HG03135 (cell line): ENCODE data around the gene ATXN7.

Experiments
- ATAC-seq: cut with Tn5 transposase; IDR thresholded peaks from one replicate; pipeline ENCODE4 v1.9.1; 2021; ENCODE audit warnings: mild to moderate bottlenecking, moderate library complexity; ENCODE audit not compliant: unreplicated experiment

The ATXN7 gene

DNA sequence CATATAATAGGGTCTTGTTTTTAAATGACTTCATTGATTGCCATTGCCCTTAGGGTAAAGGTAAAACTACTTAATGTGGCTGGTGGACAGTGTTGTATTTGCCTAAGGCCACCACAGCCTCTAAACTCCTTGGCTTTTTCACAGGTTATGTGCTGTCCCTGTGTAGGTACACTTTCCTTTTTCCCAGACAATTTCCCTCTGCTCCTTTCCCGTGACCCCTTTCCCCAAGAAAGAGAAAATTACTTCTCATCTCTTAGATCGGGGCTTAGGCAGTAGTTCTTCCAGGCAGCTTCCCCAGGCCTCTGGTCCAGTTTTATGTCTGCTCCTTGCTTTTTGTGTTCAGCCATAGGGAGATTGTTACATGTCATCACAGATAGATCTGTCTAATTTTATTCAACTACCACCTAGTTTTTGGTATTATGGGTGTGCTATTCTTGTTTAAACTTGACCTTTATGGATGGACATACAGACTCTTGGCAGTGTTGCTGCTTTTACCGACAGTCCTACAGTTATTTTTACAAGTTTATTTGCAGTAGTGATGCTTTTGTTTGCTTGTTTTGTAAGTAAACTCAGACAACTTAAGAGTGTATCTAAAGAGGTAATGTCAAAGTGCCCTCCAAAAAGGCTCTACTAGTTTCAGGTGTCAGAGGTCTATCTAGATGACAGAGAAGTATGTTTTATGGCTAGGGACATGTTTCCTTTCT is 69.0 kb downstream of the ATXN7 start:
- no peak for ATAC-seq

DNA sequence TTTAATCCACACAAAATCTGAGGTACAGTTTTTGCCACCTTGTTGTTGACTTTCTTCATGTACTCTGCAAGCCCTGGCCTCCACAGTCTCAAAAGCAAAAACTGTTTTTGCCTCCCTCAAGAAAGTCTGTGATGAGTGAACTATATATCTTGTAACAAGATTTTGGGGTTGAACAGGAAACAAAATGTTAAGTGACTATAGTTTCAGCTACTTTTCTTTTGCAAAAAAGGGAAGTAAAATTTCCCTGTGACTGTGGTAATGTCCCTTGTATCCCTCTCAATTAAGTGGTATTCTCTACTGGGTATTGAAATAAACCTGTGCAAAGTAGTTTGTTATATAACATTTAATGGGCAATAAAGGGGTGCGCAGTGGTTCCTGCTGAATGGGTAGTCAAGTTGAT is 69.8 kb downstream of the ATXN7 start:
- peak; percentile 74 for ATAC-seq

DNA sequence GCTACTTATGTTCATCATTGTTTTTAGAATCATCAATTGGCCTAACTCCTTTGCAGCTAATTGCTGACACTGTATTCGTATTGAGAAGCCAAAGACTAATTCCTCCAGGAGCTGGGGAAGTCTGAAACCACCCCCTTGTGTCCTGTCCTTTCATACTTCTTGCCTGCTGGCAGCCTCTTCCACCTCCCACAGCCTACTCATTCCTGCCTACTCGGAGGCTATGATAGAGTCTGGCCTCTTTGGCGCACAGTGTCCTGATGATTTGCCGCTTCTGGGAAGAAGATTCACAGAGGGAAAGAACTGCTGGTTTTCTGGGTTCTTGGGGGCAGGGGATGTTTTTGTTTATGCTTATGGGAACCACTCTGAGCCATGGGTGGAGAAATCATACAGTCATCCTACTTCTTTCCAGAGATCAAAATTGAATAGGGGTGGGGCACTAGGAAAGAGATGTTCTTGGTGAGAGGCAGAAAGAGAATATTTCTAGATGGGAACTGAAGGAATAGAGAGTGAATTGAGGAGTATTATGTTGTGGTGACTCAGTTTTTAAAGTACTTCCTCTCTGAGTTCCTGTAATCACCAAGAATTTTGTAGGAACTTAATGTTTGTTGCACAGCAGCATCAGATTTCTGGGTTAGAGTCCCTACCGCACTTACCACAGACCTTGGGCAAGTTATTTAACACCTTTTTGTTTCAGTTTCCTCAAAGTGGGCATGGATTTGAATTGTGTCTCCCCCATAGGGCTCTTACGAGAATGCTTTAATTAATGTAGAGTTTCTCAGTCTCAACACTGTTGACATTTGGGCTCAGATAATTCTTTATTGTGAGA is 70.6 kb downstream of the ATXN7 start:
- ATAC-seq: no peak

DNA sequence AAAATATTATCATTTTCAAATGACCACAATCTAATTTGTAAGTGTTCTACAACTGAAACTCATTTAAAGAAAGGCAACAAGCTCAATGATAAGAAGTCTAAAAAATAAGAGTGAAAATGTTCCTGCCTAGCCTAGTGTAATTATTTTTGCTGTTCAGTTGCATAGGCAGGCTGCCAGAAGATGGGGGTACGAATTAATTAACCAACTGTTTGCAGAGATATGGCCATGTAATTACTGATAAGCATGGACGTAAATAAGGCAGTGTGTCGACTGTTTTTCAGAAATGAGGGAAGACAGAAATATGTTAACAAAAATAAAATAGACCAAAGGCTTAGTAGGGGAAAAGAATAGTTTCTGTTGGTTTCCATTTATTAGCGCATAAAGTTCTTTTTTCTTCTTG is 73.3 kb downstream of the ATXN7 start:
- no peak for ATAC-seq

DNA sequence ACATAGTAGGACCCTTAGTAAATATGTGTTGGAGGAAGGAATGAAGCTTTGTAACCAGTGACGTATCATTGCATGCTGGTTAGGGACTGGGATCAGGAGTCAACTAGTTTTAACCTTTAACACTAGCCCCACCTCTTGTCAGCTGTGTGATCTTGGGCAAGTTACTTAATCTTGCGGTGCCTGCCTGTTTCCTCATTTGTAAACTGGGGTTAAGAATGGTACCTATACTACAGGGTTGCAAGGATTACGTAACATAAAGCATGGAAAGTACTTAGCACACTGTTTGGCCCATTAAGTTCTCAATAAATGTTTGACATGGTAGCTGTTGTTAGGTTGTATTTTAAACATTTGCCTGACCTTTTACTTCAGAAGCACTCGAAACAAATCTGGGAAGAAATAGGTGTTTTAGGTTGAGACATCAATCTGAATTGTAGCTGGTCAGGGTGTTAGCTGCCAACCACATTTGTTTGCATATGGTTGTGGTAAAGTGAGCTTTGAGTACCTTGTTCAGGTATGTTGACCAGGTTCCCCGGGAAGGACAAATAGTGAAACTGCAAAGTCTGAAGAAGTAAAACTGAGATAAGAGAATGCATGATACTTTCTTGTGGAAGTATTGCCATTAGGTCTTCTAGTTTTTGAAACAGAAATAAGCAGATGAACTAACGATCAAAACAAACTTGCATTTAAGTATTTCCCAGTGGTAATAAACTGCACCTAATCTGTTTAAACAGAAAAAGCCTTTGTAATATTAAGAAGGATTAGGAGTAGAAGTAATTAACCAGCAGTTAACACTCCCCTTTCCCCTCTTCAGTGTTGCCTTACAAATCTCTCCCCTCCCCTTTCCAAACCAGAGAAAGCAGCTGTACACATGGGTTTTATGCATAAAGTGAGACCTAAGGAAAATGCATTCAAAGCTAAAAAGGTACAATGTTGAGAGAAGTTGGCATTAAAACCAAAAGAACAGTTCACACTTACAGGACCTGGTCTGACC is 74.3 kb downstream of the ATXN7 start:
- ATAC-seq: peak; percentile 51

DNA sequence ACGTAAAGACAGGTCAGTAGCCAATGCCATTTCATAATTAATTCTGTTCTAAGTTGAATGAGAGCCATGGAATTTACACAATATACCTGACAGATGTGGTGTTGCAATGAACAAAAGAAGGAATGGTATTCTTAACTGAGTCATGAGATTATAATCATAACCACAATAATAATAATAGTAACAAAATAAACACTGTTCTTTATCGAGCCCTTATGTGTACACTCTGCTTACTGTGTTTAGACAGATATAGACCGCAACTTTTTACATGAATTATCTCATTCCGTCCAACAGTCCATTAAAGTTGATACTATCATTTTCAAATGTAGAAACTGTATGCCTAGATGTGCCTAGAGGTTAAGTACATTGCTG is 76.7 kb downstream of the ATXN7 start:
- no peak for ATAC-seq

DNA sequence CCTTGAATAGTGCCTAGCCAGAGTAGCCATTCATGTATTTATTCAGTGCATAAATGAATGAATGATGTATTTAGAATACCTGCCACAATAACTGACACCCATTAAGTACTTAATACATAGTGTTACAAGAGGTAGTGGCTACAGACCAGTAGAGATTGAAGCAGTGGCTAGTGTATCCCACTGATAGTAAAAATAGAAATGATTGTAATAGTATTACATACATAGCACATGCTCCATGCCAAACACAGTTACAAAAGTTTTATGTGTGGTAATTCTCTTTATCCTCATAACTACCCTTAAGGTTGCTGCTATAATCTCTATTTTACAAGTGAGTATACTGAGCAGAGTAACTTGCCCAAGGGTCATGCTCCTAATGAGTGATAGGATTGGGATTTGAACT is 78.9 kb downstream of the ATXN7 start:
- ATAC-seq: no peak

DNA sequence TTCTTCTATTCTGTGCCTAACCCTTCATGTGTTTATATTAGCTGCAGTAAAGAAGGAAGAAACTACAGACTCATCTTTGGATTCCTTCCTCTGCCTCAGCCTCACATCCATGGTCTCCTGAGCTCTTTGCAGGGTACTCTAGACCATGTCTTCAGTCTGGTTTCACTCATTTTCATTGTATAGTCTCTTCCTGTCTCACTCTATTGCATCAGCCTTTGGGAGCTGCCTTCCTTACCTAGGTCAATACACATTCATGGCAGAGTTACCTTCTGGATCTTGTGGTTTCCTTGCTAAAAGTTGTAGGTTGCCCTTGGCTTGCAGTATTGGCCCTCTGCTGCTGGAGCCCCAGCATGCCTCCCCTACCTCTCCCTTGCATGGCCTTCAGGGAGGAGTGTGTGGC is 80.0 kb downstream of the ATXN7 start:
- no peak for ATAC-seq

DNA sequence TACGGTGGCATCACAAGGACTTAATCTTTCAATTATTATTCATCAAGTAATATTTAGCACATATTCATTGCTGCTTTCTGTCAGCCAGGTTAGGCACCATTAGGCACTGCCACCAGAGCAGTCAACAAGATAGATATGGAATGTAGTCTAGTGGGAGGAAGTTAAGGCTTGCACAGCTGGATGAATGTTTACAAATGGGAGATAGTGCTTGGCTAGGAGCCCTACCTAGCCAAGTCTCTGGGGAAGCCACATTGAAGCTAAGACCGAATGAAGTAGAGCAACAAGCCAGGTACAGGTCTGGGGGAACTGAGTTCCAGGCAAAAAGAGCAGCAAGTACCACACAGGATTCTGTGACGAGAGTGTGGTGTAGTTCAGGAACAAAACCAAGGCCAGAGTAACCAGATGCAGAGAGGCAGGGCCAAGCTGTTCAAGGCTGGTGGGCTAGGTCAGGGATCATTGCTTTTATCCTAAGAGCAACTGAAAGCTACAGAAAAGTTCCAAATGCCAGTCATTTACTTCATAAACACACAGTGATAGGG is 82.0 kb downstream of the ATXN7 start:
- ATAC-seq: no peak

DNA sequence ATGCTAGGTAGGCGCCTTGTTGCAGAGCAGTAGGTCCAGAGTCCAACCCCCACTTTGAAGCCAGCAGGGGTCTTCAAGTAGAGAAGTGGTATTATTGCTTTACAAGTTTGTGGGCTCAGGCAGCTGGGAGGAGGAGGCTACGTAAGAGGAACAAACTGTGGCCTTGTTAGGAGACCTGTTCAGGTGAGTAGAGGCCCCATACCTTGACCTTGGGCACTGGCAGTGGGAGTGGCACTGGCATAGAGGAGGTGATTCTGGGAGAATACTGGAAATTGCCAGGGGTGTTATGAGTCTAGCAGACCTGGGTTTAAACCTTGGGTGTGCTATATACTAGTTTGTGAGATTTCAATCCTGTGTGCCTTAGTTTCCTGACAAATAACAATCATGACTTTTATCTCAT is 83.1 kb downstream of the ATXN7 start:
- no peak for ATAC-seq

DNA sequence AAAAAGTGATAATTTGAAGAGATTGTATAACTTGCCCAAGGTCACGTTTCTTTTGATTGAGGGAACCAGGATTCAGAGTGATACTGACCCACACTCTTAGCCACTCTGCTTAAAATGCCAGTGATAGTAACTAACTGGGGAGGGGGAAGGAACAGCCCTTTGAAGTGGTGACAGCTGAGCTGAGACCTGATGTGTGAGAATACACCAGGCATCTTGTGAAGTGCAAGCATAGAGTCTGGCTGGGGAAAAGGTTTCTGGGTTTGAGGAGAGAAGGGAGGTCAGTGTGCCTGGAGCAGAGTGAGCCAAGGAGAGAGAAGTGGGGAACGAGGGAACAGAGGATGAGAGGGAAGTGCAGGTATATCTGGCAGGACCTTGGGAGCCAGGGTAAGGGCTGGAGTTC is 83.9 kb downstream of the ATXN7 start:
- no peak for ATAC-seq

DNA sequence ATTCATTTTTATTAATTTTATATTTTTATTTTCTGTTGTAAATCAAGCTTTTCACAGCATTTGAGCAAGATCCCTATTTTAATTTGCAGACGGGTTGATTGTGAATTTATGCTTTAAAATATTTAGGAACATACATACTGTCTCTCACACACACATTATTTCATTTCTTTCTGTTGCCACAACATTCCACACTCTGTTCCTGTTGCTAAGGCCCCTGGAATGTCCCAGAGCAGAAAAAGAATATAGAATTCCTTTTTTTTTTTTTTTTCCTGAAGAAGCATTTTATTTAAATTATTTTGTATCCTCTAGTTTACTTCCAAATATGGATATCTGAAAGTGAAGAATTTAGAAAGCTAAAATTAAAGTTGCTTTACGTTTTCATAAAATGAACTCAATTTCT is 85.3 kb downstream of the ATXN7 start:
- ATAC-seq: no peak

DNA sequence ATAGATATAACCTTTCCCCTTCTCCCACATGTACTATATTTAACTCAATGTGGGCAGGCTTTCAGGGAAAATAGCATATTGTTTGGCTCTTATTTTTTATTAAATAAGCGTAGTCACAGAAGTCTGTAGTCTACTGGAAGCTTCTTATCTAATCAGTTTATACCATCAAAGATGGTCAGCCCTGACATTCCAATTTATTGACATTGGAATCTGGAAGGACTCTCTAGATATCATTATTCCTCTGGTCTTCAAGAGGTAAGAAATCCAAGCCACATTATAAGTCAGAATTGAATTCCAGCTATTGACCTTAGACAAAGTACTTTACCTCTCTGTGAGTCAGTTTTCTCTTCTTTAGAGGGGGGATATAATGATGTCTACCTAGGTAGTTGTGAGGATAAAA is 87.0 kb downstream of the ATXN7 start:
- no peak for ATAC-seq

DNA sequence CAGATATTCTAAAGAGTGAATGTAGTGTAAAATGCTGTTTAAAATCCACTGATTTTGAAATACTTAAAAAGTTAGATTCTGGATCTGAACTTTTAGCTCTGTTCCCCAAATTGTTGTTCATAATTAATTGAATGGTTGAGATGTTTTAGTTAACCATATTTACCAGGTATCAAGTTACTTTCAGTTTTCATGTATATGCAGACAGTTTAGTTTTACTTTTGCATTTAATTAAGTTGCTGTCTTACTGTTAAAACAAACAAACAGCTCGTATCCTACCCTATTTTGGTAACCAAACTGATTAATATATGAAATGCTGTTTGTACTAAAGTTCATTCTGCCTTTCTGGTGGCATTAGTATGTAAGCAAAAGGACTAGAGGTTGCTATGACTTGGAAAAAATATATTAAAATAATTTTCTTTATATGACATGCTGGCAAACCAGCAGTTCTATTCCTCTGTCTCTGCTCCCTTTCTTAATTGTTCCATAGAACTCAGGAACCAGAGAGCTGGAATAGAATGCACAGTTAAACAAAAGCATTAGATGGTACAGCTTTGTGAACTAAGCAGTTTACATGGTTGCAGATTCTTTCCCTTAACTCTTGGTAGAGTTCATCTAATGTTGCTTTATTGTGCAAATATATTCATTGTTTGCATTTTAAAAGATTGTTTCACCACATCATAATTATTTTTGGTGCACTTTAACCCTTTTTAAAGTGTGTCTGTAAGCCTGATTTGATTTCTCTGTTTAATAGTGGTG is 88.0 kb downstream of the ATXN7 start:
- peak; percentile 58 for ATAC-seq

DNA sequence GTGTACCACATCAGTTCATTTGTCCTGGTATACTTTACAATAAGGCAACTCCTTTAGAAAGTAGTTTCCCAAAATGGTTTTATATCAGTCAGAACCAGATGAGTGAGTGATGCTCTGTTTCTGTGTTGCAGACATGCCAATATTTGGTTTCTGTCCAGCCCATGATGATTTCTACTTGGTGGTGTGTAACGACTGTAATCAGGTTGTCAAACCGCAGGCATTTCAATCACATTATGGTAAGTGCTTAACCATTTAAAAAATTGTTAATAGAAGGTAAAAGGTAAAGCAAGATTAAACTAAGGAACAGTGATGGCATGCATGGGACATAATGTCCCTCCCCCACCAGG is 88.6 kb downstream of the ATXN7 start:
- ATAC-seq: no peak

DNA sequence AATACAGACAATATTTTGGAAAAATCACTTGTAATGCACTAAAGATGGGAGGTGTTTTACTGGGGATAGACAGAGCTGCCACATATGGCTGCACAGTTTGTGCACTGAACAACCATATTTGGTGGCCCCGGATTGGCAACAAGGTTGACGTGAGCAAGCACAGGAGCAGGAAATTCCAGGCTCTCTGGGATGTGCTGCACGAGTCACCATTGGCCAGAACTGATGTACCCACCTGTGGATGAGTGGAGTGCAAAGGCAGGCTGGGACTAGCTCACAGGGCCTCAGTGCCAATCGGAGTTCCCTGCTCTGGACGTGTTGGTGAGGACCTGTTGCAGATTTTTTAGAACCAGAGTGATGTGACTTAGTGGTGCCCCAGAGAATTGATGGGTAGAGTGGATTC is 90.5 kb downstream of the ATXN7 start:
- ATAC-seq: no peak

DNA sequence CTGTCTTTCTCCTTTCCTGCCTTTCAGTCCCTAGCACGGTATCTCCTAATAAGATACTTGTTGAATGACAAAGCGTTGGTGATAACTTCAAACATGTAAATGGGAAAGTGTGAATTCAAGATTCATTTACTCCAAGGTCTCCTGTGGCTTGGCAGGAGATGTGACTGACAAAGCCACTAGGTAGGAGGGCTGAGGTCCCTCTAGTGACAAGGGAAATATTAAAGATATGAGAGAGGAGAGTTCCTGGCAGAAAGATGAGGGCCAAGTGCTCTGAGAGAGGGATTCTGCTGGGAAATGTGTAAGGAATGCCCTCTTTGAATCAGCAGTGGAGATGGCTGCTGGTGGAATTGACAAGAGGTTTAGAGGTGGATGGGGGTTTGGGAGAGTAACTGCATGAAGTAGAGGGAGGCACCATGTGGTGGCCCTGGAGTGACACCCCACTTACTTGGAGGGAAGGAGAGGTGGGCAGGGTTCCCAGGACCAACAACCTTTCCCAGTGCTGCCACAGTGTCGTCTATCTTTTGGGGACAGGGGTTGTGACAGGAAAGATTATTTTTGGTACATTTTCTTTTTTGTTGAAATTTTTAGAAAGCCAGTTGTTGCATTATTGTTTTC is 91.5 kb downstream of the ATXN7 start:
- no peak for ATAC-seq

DNA sequence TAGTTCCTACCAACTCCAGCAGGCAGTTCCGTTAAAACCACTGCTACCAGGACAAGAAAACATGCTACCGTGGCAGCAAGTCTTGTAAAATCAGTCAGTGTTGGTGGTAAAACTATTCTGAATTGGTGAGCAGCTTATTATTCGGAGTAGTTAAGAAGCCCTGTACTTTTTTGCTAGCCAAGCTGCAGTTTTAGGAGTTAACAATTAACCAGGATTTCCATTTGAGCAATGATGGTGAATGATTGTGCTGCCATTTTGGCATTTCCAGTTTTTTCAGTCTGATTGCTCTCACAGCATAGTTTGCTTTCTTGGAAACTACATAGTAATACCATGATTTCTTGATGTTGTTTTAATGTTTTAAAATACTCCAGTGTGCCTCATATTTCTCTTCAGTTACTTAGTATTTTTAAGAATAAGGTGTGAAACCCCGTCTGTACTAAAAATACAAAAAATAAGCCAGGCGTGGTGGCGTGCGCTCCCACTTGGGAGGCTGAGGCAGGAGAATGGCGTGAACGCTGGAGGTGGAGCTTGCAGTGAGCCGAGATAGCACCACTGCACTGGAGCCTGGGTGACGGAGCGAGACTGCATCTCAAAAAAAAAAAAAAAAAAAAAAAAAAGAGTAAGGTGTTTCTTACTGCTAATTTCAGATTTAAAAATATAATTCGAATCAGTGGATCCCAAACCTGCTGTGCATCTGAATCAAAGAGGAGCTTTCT is 92.3 kb downstream of the ATXN7 start:
- no peak for ATAC-seq

DNA sequence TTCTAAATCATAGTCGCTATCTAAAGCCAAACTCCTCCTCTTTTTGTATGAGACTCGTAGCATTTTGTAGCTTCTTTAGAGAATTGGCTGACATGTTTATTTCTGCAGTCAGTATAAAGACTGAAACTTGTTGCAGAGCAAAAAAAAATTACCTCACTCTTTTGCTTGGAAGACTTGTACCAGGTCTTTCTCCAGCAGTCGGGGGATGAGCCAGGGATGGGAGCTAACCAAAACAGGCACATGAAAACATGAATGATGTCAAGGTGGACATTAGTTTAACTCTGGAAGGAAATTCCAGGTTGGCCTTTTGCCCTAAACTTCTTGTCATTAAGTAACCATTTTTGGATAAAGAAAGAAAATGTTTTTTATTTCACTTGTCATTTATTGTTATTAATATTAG is 95.5 kb downstream of the ATXN7 start:
- ATAC-seq: no peak
